ENCODE measurements around the gene ENTHD1. TPM values are rescaled to one million over a fixed set of nuclear protein-coding genes. Genes with fewer than 3 reads are reported as not detected.

ENTHD1 gene
- total RNA-seq, 1 experiment from 2014 or later = not detected

GRCh38 chr22:39723899-39724351 is 169.6 kb downstream of the ENTHD1 start:
- H3K79me2 ChIP-seq (ENCODE audit: insufficient read depth, low read length) = no peaks in the 10 kb centered on the region
- no peak overlapping the region for H3K4ac ChIP-seq (ENCODE audit: low read depth, low read length)
- no peak overlapping the region for H3K4me3 Mint-ChIP-seq
- no peak overlapping the region for H3K23ac ChIP-seq (ENCODE audit: insufficient read length, low read depth, low read length)
- H2BK120ac ChIP-seq (ENCODE audit: low read depth, low read length, poor library complexity, severe bottlenecking) = no peak overlapping the region
- no peak overlapping the region for H3K56ac ChIP-seq (ENCODE audit: insufficient read length, low read depth, low read length)
- no peaks in the 10 kb centered on the region for H4K20me1 ChIP-seq (ENCODE audit: control insufficient read depth, insufficient read depth, insufficient read length)
- H3K9me3 Mint-ChIP-seq = no peaks in the 10 kb centered on the region
- H3K27ac ChIP-seq (ENCODE audit: insufficient read length, low read depth, low read length) = no peak overlapping the region
- DNase-seq = no peak
- H3K27me3 ChIP-seq (ENCODE audit: insufficient read depth, low read length) = no peaks in the 10 kb centered on the region
- H3K27me3 Mint-ChIP-seq (ENCODE audit: low read depth) = peaks cover 18% of the 10 kb centered on the region
- no peak overlapping the region for H3K4me2 ChIP-seq (ENCODE audit: insufficient read depth, insufficient read length, low read length)
- H3K14ac ChIP-seq (ENCODE audit: insufficient read depth, low read length) = no peak overlapping the region
- H3T11ph ChIP-seq (ENCODE audit: low read length) = no peak overlapping the region
- H2BK20ac ChIP-seq (ENCODE audit: low read depth, low read length, poor library complexity, severe bottlenecking) = no peak overlapping the region
- H3K4me1 ChIP-seq (ENCODE audit: insufficient read depth, low read length) = no peaks in the 10 kb centered on the region
- H3K9me3 ChIP-seq (ENCODE audit: control insufficient read depth, low read depth, low read length) = no peaks in the 10 kb centered on the region
- H3K18ac ChIP-seq (ENCODE audit: insufficient read length, low read depth, low read length) = no peak overlapping the region
- H3K36me3 Mint-ChIP-seq (ENCODE audit: insufficient read depth in 1 of 3, low read depth in 3 of 3) = no peaks in the 10 kb centered on the region
- no peak overlapping the region for H3K27ac Mint-ChIP-seq
- H4K5ac ChIP-seq (ENCODE audit: insufficient read length, low read depth, low read length) = no peak overlapping the region
- no peaks in the 10 kb centered on the region for H3K79me1 ChIP-seq (ENCODE audit: insufficient read depth, low read depth, low read length, poor library complexity, severe bottlenecking)
- peaks cover 17 to 26% of the 10 kb centered on the region in 2 experiments for H3K4me1 Mint-ChIP-seq
- no peak overlapping the region for H2BK12ac ChIP-seq (ENCODE audit: insufficient read length, low read depth, low read length)
- no CpG with 5 or more reads among the region's 3 CpGs for WGBS (ENCODE audit: extremely low coverage, insufficient read length, low lambda C conversion rate)
- H4K91ac ChIP-seq (ENCODE audit: insufficient read length, low read depth, low read length) = no peak overlapping the region
- no peak for TF ChIP-seq CTCF (conservative IDR thresholded peaks at IDR 0.05)
- no peak overlapping the region for H2BK5ac ChIP-seq (ENCODE audit: insufficient read length, low read length)
- no peak overlapping the region for H3K9ac ChIP-seq (ENCODE audit: extremely low read depth, insufficient read length, low read length)
- no peaks in the 10 kb centered on the region for H3K23me2 ChIP-seq (ENCODE audit: insufficient read length, low read depth, low read length, poor library complexity, severe bottlenecking)
- no peak overlapping the region for H4K8ac ChIP-seq (replicated peaks; ENCODE audit: insufficient read length, low read depth, low read length)
- no peak overlapping the region for H2BK15ac ChIP-seq (ENCODE audit: low read depth, low read length)
- H2AFZ ChIP-seq (ENCODE audit: low read length) = no peak overlapping the region
- H2AK5ac ChIP-seq (ENCODE audit: insufficient read length, low read length) = no peak overlapping the region
